ENCODE data around the gene SH3TC1. TPM values are rescaled to one million over a fixed set of nuclear protein-coding genes. Genes with fewer than 3 reads are reported as not detected.

The SH3TC1 gene
- polyA plus RNA-seq, 3 donors: 36.9 to 85.7 (median 41.9) TPM

DNA sequence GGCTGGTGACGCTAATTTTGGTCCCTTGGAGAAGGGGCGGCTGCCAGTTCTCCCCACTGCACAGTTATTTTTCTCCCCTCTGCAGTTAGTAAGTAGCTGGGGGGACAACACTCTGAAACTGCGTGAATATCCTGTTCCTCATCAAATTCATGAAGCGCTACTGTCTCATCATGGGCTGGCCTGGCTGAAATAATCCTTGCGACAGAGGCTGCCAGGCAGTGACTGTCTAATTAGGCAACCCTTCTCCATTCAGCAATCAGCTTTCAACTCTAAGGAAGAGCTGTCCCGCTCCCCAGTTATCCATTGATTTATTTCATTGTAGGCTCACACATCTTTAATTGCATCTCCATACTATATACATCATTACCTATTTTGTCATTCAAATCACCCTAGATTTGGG is 8.2 kb downstream of the SH3TC1 start:
- peaks cover 76% of the 10 kb centered on the region for H3K79me2 ChIP-seq (ENCODE audit: insufficient read depth, low read length)
- peaks cover 100% of the 10 kb centered on the region for H4K20me1 ChIP-seq (ENCODE audit: insufficient read depth, low read length)
- Mint-ChIP-seq H3K36me3 (peaks cover 65 to 84% of the 10 kb centered on the region in 2 donors), H3K9me3 (no peaks in the 10 kb centered on the region), H3K4me1 (peaks cover 79% of the 10 kb centered on the region), H3K27me3 (ENCODE audit: low read depth in 3 of 3) (peaks cover 0 to 2% (median 0%) of the 10 kb centered on the region in 3 donors), H3K4me3 (peak overlapping the region; percentile 1 to 67), H3K27ac (peak overlapping the region; percentile 77 to 93 (median 90))
- H3K4me2 ChIP-seq (replicated peaks; ENCODE audit: extremely low read depth, low read length, poor library complexity, severe bottlenecking): peak overlapping the region; percentile 44
- intact Hi-C loops (cut with micrococcal nuclease): loop anchor here in 1 of 2 donors (1.0 to 5.0 kb wide), 3 partner anchors 8 to 50 kb away; partner anchors contain the start of genes ABLIM2 and SH3TC1
- peaks cover 82 to 85% of the 10 kb centered on the region in 2 donors for H3K4me1 ChIP-seq (ENCODE audit: control insufficient read depth in 1 of 2, insufficient read depth in 2 of 2, low read length in 2 of 2)
- 0% methylated on average over 3 of the region's 6 CpGs for WGBS (ENCODE audit: insufficient coverage)
- H3K27ac ChIP-seq (ENCODE audit: low read depth in 1 of 2, low read length in 2 of 2): peak overlapping the region; percentile 36 to 62
- TF ChIP-seq, protein P1, sequence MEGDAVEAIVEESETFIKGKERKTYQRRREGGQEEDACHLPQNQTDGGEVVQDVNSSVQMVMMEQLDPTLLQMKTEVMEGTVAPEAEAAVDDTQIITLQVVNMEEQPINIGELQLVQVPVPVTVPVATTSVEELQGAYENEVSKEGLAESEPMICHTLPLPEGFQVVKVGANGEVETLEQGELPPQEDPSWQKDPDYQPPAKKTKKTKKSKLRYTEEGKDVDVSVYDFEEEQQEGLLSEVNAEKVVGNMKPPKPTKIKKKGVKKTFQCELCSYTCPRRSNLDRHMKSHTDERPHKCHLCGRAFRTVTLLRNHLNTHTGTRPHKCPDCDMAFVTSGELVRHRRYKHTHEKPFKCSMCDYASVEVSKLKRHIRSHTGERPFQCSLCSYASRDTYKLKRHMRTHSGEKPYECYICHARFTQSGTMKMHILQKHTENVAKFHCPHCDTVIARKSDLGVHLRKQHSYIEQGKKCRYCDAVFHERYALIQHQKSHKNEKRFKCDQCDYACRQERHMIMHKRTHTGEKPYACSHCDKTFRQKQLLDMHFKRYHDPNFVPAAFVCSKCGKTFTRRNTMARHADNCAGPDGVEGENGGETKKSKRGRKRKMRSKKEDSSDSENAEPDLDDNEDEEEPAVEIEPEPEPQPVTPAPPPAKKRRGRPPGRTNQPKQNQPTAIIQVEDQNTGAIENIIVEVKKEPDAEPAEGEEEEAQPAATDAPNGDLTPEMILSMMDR (IDR thresholded peaks at IDR 0.05): no peak
- no peak overlapping the region for H3K9ac ChIP-seq (ENCODE audit: insufficient read depth, low read length, poor library complexity, severe bottlenecking)
- no peaks in the 10 kb centered on the region for H3K9me3 ChIP-seq (replicated peaks in 1 of 2; ENCODE audit: control insufficient read depth in 1 of 2, insufficient read depth in 1 of 2, low read length in 2 of 2)
- H3K4me3 ChIP-seq (replicated peaks in 1 of 3; ENCODE audit: low read depth in 2 of 3, low read length in 3 of 3): peak overlapping the region in 1 of 3 experiments; percentile 45
- no peaks in the 10 kb centered on the region for H3K27me3 ChIP-seq (ENCODE audit: control insufficient read depth in 2 of 2, insufficient read depth in 2 of 2, low read length in 2 of 2)
- no peak overlapping the region for H2AFZ ChIP-seq (ENCODE audit: insufficient read depth, low read depth, low read length, poor library complexity, severe bottlenecking)
- H3K36me3 ChIP-seq (replicated peaks in 1 of 2; ENCODE audit: control insufficient read depth in 1 of 2, insufficient read depth in 2 of 2, low read length in 2 of 2): peaks cover 19 to 61% of the 10 kb centered on the region in 2 donors
- DNase-seq: peak; percentile 76 to 89 (median 82)

DNA sequence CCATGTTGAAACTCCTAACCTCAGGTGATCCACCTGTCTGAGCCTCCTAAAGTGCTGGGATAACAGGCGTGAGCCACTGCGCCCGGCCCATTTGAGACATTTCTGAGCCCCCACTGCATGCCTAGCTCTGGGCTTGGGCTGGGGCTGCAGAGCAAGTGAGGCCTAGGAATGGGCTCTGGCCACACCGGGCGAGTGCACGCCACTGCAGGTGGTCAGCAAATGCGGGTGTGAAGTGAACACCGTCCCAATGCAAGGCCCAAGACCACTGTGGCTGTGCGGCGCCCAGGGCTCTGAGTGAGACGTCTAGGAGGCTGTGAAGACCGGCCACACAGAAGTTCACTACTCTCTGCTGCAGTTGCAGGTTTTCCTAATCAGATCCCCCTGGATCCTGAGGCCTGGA is 9.5 kb downstream of the SH3TC1 start:
- Mint-ChIP-seq H3K9me3 (no peaks in the 10 kb centered on the region), H3K36me3 (peaks cover 67 to 84% of the 10 kb centered on the region in 2 donors), H3K4me1 (peaks cover 66% of the 10 kb centered on the region), H3K4me3 (no peak overlapping the region), H3K27me3 (ENCODE audit: low read depth in 3 of 3) (peaks cover 0 to 4% (median 0%) of the 10 kb centered on the region in 3 donors), H3K27ac (peak overlapping the region in 1 of 7 donors; percentile 62)
- H3K9me3 ChIP-seq (replicated peaks in 1 of 2; ENCODE audit: control insufficient read depth in 1 of 2, insufficient read depth in 1 of 2, low read length in 2 of 2): no peaks in the 10 kb centered on the region
- H3K36me3 ChIP-seq (replicated peaks in 1 of 2; ENCODE audit: control insufficient read depth in 1 of 2, insufficient read depth in 2 of 2, low read length in 2 of 2): peaks cover 31 to 71% of the 10 kb centered on the region in 2 donors
- no peak overlapping the region for H3K27ac ChIP-seq (ENCODE audit: low read depth in 1 of 2, low read length in 2 of 2)
- H2AFZ ChIP-seq (ENCODE audit: insufficient read depth, low read depth, low read length, poor library complexity, severe bottlenecking): no peak overlapping the region
- H3K4me1 ChIP-seq (ENCODE audit: control insufficient read depth in 1 of 2, insufficient read depth in 2 of 2, low read length in 2 of 2): peaks cover 69 to 73% of the 10 kb centered on the region in 2 donors
- H3K4me2 ChIP-seq (replicated peaks; ENCODE audit: extremely low read depth, low read length, poor library complexity, severe bottlenecking): no peak overlapping the region
- no peak overlapping the region for H3K4me3 ChIP-seq (replicated peaks in 1 of 3; ENCODE audit: low read depth in 2 of 3, low read length in 3 of 3)
- H3K9ac ChIP-seq (ENCODE audit: insufficient read depth, low read length, poor library complexity, severe bottlenecking): no peak overlapping the region
- H4K20me1 ChIP-seq (ENCODE audit: insufficient read depth, low read length): peaks cover 100% of the 10 kb centered on the region
- intact Hi-C loops (cut with micrococcal nuclease): loop anchor here in 1 of 2 donors (5.0 kb wide), 1 partner anchor 51 kb away; the partner anchor contains the start of gene ABLIM2
- WGBS (ENCODE audit: insufficient coverage): over 99% methylated on average over 12 of the region's 12 CpGs
- H3K79me2 ChIP-seq (ENCODE audit: insufficient read depth, low read length): peaks cover 64% of the 10 kb centered on the region
- DNase-seq: no peak
- no peaks in the 10 kb centered on the region for H3K27me3 ChIP-seq (ENCODE audit: control insufficient read depth in 2 of 2, insufficient read depth in 2 of 2, low read length in 2 of 2)
- TF ChIP-seq, protein P1 (IDR thresholded peaks at IDR 0.05): no peak

Measured in CD14-positive monocyte (primary cell).